HCT116 (cell line): Measurements from ENCODE around the gene KRT82. TPM values are rescaled to one million over a fixed set of nuclear protein-coding genes. Genes with fewer than 3 reads are reported as not detected.

Experiments
- ATAC-seq: fragments of 200-7000 bp; cut with Tn5 transposase; 2 replicates; pipeline ENCODE4 v1.9.1; 2020; ENCODE audit warnings: mild to moderate bottlenecking, moderate library complexity
- BruUV-seq: library from RNA; stranded (reverse); fragments of 400-500 nt; replicated peaks from 2 replicates; lab custom pipeline; 2021; lab: Mats Ljungman, UMichigan
- CTCF ChIA-PET: fragments of 300-600 bp; sonication (Branson Sonifier 250); formaldehyde crosslinking; loops from one replicate; lab custom pipeline; 2021; ENCODE audit warnings: antibody characterized with exemption; lab: Charles Lee
- POLR2A ChIA-PET: fragments of 300-600, 350-600 bp; sonication (Branson Sonifier 250); formaldehyde crosslinking; loops from one replicate; lab custom pipeline; 2021; ENCODE audit warnings: antibody characterized with exemption; lab: Charles Lee
- RAD21 ChIA-PET, 2 experiments: fragments of 300-600 bp; sonication (Branson Sonifier 250); formaldehyde crosslinking; loops; one replicate each; lab custom pipeline; 2023; ENCODE audit warnings: low total read pairs in 2 of 2; ENCODE audit not compliant: uncharacterized antibody in 2 of 2, unreplicated experiment in 2 of 2, low non-redundant PET in 1 of 2; lab: Charles Lee
- DNase-seq: peaks from one replicate; pipeline ENCODE4 v3.0.0-alpha.2; 2010; ENCODE audit warnings: low read depth, low spot score
- H2AFZ ChIP-seq: fragments of 200-600 bp; shearing (Covaris generic), sonication (generic); 2 replicates; pipeline ENCODE4 v1.6.1; 2017; ENCODE audit warnings: low read depth, mixed run types, mixed read lengths, antibody characterized with exemption, low read length; ENCODE audit not compliant: poor library complexity, severe bottlenecking
- H3K27ac ChIP-seq: 2 replicates; pipeline ENCODE4 v1.5.1; 2012; ENCODE audit warnings: low read depth, low read length
- H3K27me3 ChIP-seq: fragments of 200-600 bp; sonication (generic); 2 replicates; pipeline ENCODE4 v1.6.1; 2016; ENCODE audit warnings: mixed run types, low read length, mixed read lengths; ENCODE audit not compliant: insufficient read depth
- H3K36me3 ChIP-seq, 2 experiments: fragments of 200-500 bp in 1 of 2; fragments of 200-600 bp in 1 of 2; sonication (Bioruptor generic) in 1 of 2; sonication (generic) in 1 of 2; 2 replicates each; pipeline versions ENCODE4 v1.5.1 to v1.6.1; 2014 to 2016; ENCODE audit warnings: low read length in 2 of 2, inconsistent platforms in 1 of 2, mixed read lengths in 1 of 2, mixed run types in 1 of 2; ENCODE audit not compliant: insufficient read depth in 2 of 2, control insufficient read depth in 1 of 2
- H3K4me1 ChIP-seq, 2 experiments: fragments of 200-600 bp in 1 of 2; sonication (generic) in 1 of 2; 2 replicates each; pipeline versions ENCODE4 v1.5.1 to v1.6.1; 2012 to 2017; ENCODE audit warnings: low read length in 2 of 2, inconsistent platforms in 1 of 2, mild to moderate bottlenecking in 1 of 2, mixed read lengths in 1 of 2, mixed run types in 1 of 2, moderate library complexity in 1 of 2; ENCODE audit not compliant: insufficient read depth in 2 of 2, control insufficient read depth in 1 of 2
- H3K4me2 ChIP-seq: fragments of 200-600 bp; sonication (generic); 2 replicates; pipeline ENCODE4 v1.6.1; 2017; ENCODE audit warnings: mixed run types, low read length, mixed read lengths
- H3K4me3 ChIP-seq, 2 experiments: fragments of 200-600 bp in 1 of 2; sonication (generic) in 1 of 2; replicated peaks in 1 of 2; 2 replicates each; pipeline ENCODE4 v1.5.1; 2011 to 2016; ENCODE audit warnings: low read length in 2 of 2, control low read depth in 1 of 2, low read depth in 1 of 2, mild to moderate bottlenecking in 1 of 2, mixed read lengths in 1 of 2, mixed run types in 1 of 2
- H3K79me2 ChIP-seq: fragments of 200-600 bp; sonication (generic); 2 replicates; pipeline ENCODE4 v1.6.1; 2017; ENCODE audit warnings: mild to moderate bottlenecking, mixed run types, low read length, moderate library complexity, mixed read lengths; ENCODE audit not compliant: insufficient read depth
- H3K9ac ChIP-seq: fragments of 200-600 bp; sonication (generic); 2 replicates; pipeline ENCODE4 v1.6.1; 2016; ENCODE audit warnings: low read length, mixed read lengths
- H3K9me2 ChIP-seq: fragments of 200-600 bp; sonication (generic), shearing (Covaris generic); 2 replicates; pipeline ENCODE4 v1.6.1; 2017; ENCODE audit warnings: mixed run types, mild to moderate bottlenecking, moderate library complexity; ENCODE audit not compliant: insufficient read depth
- H3K9me3 ChIP-seq, 2 experiments: fragments of 200-500 bp in 1 of 2; fragments of 200-600 bp in 1 of 2; sonication (Bioruptor generic) in 1 of 2; sonication (generic) in 1 of 2; 2 replicates each; pipeline ENCODE4 v1.6.1; 2014 to 2017; ENCODE audit warnings: low read length in 2 of 2, mixed read lengths in 2 of 2, inconsistent platforms in 1 of 2, low read depth in 1 of 2, mild to moderate bottlenecking in 1 of 2, mixed run types in 1 of 2, moderate library complexity in 1 of 2; ENCODE audit not compliant: control insufficient read depth in 1 of 2, insufficient read depth in 1 of 2
- H4K20me1 ChIP-seq: fragments of 200-600 bp; sonication (generic), shearing (Covaris generic); 2 replicates; pipeline ENCODE4 v1.6.1; 2017; ENCODE audit warnings: mixed run types, mild to moderate bottlenecking, moderate library complexity; ENCODE audit not compliant: insufficient read depth
- EGR1 ChIP-seq: IDR thresholded peaks from 2 replicates; pipeline ENCODE4 v1.6.1; 2012; ENCODE audit warnings: low read depth
- ELF1 ChIP-seq: IDR thresholded peaks from 2 replicates; pipeline ENCODE4 v1.6.1; 2012; ENCODE audit warnings: low read depth, borderline replicate concordance
- EZH2 ChIP-seq: fragments of 200-600 bp; sonication (generic); IDR thresholded peaks from 2 replicates; pipeline ENCODE4 v1.6.1; 2017; ENCODE audit warnings: antibody characterized with exemption, mixed run types
- EZH2phosphoT487 ChIP-seq: fragments of 200-600 bp; IDR thresholded peaks from 2 replicates; pipeline ENCODE4 v1.6.1; 2018; ENCODE audit warnings: antibody characterized with exemption, borderline replicate concordance
- FOSL1 ChIP-seq: IDR thresholded peaks from 2 replicates; pipeline ENCODE4 v1.6.1; 2012; ENCODE audit warnings: low read depth
- JUND ChIP-seq: IDR thresholded peaks from 2 replicates; pipeline ENCODE4 v1.6.1; 2012
- POLR2AphosphoS5 ChIP-seq: IDR thresholded peaks from 2 replicates; pipeline ENCODE4 v1.6.1; 2011; ENCODE audit warnings: mild to moderate bottlenecking, low read depth, low read length, moderate library complexity
- RAD21 ChIP-seq: IDR thresholded peaks from 2 replicates; pipeline ENCODE4 v1.6.1; 2012; ENCODE audit warnings: low read depth, mild to moderate bottlenecking
- SIN3A ChIP-seq: IDR thresholded peaks from 2 replicates; pipeline ENCODE4 v1.6.1; 2012; ENCODE audit warnings: low read depth
- SP1 ChIP-seq: IDR thresholded peaks from 2 replicates; pipeline ENCODE4 v1.6.1; 2012; ENCODE audit warnings: low read depth
- SRF ChIP-seq: IDR thresholded peaks from 2 replicates; pipeline ENCODE4 v1.6.1; 2012; ENCODE audit warnings: low read depth
- TCF7L2 ChIP-seq: IDR thresholded peaks from 2 replicates; pipeline ENCODE4 v1.7.0; 2011; ENCODE audit warnings: borderline replicate concordance, inconsistent platforms; ENCODE audit not compliant: insufficient read depth, insufficient read length; ENCODE audit errors: extremely low read depth
- YY1 ChIP-seq: IDR thresholded peaks from 2 replicates; pipeline ENCODE4 v1.6.1; 2011; ENCODE audit warnings: low read length, low read depth, moderate library complexity, mild to moderate bottlenecking; ENCODE audit not compliant: insufficient replicate concordance; ENCODE audit errors: extremely low read depth
- intact Hi-C: fragments of 100-400 bp; cut with micrococcal nuclease; formaldehyde crosslinking; loops from 2 replicates; pipeline ENCODE4 v1.10.0; 2022
- total RNA-seq: library from RNA; stranded (reverse); gene quantifications from one replicate; pipeline ENCODE4 v1.2.1, GENCODE V29; 2021; ENCODE audit not compliant: unreplicated experiment
- TF ChIP-seq, protein P1 (sequence below): IDR thresholded peaks from 2 replicates; pipeline ENCODE4 v1.6.1; 2011; ENCODE audit warnings: mild to moderate bottlenecking, low read length, moderate library complexity; ENCODE audit not compliant: insufficient replicate concordance; ENCODE audit errors: extremely low read depth
- TF ChIP-seq, protein P2 (sequence below): IDR thresholded peaks from 2 replicates; pipeline ENCODE4 v1.6.1; 2012; ENCODE audit warnings: low read depth
- TF ChIP-seq, protein P3 (sequence below): IDR thresholded peaks from 2 replicates; pipeline ENCODE4 v1.6.1; 2012
- TF ChIP-seq, protein P4 (sequence below), 3 experiments: fragments of 200-600 bp in 1 of 3; sonication (generic) in 1 of 3; IDR thresholded peaks in 2 of 3; conservative IDR thresholded peaks in 1 of 3; 2 replicates each; pipeline ENCODE4 v1.5.1; 2012 to 2017; ENCODE audit warnings: low read depth in 2 of 3, low read length in 2 of 3, antibody characterized with exemption in 1 of 3, borderline replicate concordance in 1 of 3, control low read depth in 1 of 3, mild to moderate bottlenecking in 1 of 3, mixed read lengths in 1 of 3, mixed run types in 1 of 3, moderate library complexity in 1 of 3; ENCODE audit not compliant: insufficient read depth in 1 of 3

KRT82 gene
- total RNA-seq, 1 experiment from 2014 or later = not detected

DNA sequence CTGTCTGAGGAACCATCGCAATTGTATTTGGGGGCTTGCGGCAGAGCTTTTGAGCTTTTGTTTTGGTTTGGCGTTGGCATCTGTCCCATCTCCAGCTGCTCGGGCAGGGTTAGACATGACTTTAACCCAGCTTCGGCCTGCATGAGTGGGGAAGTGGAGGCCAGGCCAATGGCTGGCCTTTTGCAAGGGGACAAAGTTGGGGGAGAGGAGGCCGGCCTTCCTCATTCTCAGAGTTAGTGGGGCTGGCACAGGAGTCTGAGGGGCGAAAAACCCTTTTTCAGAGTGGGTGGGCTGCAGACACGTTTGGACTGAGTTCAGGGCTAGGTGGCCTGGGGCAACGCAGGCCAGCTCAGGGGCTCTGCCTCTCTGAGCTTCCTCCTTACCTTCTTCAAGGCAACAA, 5.2 kb downstream of the KRT82 start:
- ATAC-seq = no peak
- no peaks in the 10 kb centered on the region for H3K36me3 ChIP-seq
- no peaks in the 10 kb centered on the region for H3K9me3 ChIP-seq
- H3K9me2 ChIP-seq = no peaks in the 10 kb centered on the region
- H4K20me1 ChIP-seq = no peaks in the 10 kb centered on the region
- TF ChIP-seq YY1 (no peak), SIN3A (no peak), EGR1 (no peak), SP1 (no peak), TCF7L2 (no peak), ELF1 (no peak), EZH2 (no peak), POLR2AphosphoS5 (no peak), RAD21 (no peak), FOSL1 (no peak), EZH2phosphoT487 (no peak), SRF (no peak), JUND (no peak)
- TF ChIP-seq, protein P1, sequence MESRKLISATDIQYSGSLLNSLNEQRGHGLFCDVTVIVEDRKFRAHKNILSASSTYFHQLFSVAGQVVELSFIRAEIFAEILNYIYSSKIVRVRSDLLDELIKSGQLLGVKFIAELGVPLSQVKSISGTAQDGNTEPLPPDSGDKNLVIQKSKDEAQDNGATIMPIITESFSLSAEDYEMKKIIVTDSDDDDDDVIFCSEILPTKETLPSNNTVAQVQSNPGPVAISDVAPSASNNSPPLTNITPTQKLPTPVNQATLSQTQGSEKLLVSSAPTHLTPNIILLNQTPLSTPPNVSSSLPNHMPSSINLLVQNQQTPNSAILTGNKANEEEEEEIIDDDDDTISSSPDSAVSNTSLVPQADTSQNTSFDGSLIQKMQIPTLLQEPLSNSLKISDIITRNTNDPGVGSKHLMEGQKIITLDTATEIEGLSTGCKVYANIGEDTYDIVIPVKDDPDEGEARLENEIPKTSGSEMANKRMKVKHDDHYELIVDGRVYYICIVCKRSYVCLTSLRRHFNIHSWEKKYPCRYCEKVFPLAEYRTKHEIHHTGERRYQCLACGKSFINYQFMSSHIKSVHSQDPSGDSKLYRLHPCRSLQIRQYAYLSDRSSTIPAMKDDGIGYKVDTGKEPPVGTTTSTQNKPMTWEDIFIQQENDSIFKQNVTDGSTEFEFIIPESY = no peak
- TF ChIP-seq, protein P2, sequence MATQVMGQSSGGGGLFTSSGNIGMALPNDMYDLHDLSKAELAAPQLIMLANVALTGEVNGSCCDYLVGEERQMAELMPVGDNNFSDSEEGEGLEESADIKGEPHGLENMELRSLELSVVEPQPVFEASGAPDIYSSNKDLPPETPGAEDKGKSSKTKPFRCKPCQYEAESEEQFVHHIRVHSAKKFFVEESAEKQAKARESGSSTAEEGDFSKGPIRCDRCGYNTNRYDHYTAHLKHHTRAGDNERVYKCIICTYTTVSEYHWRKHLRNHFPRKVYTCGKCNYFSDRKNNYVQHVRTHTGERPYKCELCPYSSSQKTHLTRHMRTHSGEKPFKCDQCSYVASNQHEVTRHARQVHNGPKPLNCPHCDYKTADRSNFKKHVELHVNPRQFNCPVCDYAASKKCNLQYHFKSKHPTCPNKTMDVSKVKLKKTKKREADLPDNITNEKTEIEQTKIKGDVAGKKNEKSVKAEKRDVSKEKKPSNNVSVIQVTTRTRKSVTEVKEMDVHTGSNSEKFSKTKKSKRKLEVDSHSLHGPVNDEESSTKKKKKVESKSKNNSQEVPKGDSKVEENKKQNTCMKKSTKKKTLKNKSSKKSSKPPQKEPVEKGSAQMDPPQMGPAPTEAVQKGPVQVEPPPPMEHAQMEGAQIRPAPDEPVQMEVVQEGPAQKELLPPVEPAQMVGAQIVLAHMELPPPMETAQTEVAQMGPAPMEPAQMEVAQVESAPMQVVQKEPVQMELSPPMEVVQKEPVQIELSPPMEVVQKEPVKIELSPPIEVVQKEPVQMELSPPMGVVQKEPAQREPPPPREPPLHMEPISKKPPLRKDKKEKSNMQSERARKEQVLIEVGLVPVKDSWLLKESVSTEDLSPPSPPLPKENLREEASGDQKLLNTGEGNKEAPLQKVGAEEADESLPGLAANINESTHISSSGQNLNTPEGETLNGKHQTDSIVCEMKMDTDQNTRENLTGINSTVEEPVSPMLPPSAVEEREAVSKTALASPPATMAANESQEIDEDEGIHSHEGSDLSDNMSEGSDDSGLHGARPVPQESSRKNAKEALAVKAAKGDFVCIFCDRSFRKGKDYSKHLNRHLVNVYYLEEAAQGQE = no peak
- TF ChIP-seq, protein P3, sequence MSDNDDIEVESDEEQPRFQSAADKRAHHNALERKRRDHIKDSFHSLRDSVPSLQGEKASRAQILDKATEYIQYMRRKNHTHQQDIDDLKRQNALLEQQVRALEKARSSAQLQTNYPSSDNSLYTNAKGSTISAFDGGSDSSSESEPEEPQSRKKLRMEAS = no peak
- TF ChIP-seq, protein P4, sequence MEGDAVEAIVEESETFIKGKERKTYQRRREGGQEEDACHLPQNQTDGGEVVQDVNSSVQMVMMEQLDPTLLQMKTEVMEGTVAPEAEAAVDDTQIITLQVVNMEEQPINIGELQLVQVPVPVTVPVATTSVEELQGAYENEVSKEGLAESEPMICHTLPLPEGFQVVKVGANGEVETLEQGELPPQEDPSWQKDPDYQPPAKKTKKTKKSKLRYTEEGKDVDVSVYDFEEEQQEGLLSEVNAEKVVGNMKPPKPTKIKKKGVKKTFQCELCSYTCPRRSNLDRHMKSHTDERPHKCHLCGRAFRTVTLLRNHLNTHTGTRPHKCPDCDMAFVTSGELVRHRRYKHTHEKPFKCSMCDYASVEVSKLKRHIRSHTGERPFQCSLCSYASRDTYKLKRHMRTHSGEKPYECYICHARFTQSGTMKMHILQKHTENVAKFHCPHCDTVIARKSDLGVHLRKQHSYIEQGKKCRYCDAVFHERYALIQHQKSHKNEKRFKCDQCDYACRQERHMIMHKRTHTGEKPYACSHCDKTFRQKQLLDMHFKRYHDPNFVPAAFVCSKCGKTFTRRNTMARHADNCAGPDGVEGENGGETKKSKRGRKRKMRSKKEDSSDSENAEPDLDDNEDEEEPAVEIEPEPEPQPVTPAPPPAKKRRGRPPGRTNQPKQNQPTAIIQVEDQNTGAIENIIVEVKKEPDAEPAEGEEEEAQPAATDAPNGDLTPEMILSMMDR (IDR thresholded peaks at IDR 0.05 in 2 of 3, conservative IDR thresholded peaks at IDR 0.05 in 1 of 3; ENCODE audit: borderline replicate concordance in 1 of 3, insufficient read depth in 1 of 3, low read depth in 2 of 3, low read length in 2 of 3) = no peak
- RAD21 ChIA-PET = no interaction called here
- no peaks in the 10 kb centered on the region for H3K79me2 ChIP-seq
- H3K4me1 ChIP-seq = peaks cover 0 to 2% of the 10 kb centered on the region in 2 experiments; a peak in 1 of 4 replicates
- no peak overlapping the region for H2AFZ ChIP-seq
- H3K4me2 ChIP-seq = no peak overlapping the region
- no peak overlapping the region for H3K27ac ChIP-seq
- DNase-seq = no peak
- CTCF ChIA-PET = no interaction called here
- POLR2A ChIA-PET = interaction anchor here (1.1 kb wide), 1 partner anchor 254 kb away, joined by 6 read pairs; no protein-coding TSS in a partner anchor
- intact Hi-C loops = no loop called here
- BruUV-seq = no TSS peak
- H3K9ac ChIP-seq = no peak overlapping the region
- H3K4me3 ChIP-seq = no peak overlapping the region
- no peaks in the 10 kb centered on the region for H3K27me3 ChIP-seq
